Left ventricle myocardium superior (tissue), 1 donor: ENCODE data around the gene CDT1. TPM values are rescaled to one million over a fixed set of nuclear protein-coding genes. Genes with fewer than 3 reads are reported as not detected.

Experiments used
- total RNA-seq: library from RNA; stranded (reverse); fragmentation: NEBNext Ultra II Directional; extraction: Animal tissue kit (Norgen Biotek cat#: 25700); gene quantifications from one replicate; pipeline ENCODE4 v1.2.1, GENCODE V29; 2021
- donor health status: DM: no; HTN: yes; CAD: no; lungs with severe emphysema.

Gene CDT1
- total RNA-seq, 1 donor from 2014 or later, result 0.97 TPM

Other genes starting within 250 kb of the CDT1 start
- 23.9 TPM for gene ZC3H18, start 233.4 kb upstream of the CDT1 start, total RNA-seq
- not detected for gene IL17C, start 165.2 kb upstream of the CDT1 start, total RNA-seq
- 48.6 TPM for gene CYBA, start 152.7 kb upstream of the CDT1 start, total RNA-seq
- 23.9 TPM for gene MVD, start 140.7 kb upstream of the CDT1 start, total RNA-seq
- gene SNAI3, start 117.3 kb upstream of the CDT1 start, total RNA-seq, result 3.8 TPM
- 16.2 TPM for gene RNF166, start 97.4 kb upstream of the CDT1 start, total RNA-seq
- gene CTU2, start 97.3 kb upstream of the CDT1 start, total RNA-seq, result 22.7 TPM
- gene PIEZO1, start 18.6 kb upstream of the CDT1 start, total RNA-seq, result 19.1 TPM
- gene APRT, start 8.1 kb downstream of the CDT1 start, total RNA-seq, result 40.9 TPM
- 14.6 TPM for gene GALNS, start 53.2 kb downstream of the CDT1 start, total RNA-seq
- 59.0 TPM for gene TRAPPC2L, start 53.3 kb downstream of the CDT1 start, total RNA-seq
- gene PABPN1L, start 62.9 kb downstream of the CDT1 start, total RNA-seq, result not detected
- gene CBFA2T3, start 173.4 kb downstream of the CDT1 start, total RNA-seq, result 11.5 TPM